Cerebellar cortex (tissue), 1 donor: Measurements from ENCODE around the gene PTK7.

Experiments
- DNase-seq: peaks from one replicate; pipeline ENCODE4 v3.0.0-alpha.2; 2015; ENCODE audit warnings: low spot score

Gene PTK7

GRCh38 chr6:43204271-43205105 lies 128.4 kb downstream of the PTK7 start:
- no peak for DNase-seq

DNA sequence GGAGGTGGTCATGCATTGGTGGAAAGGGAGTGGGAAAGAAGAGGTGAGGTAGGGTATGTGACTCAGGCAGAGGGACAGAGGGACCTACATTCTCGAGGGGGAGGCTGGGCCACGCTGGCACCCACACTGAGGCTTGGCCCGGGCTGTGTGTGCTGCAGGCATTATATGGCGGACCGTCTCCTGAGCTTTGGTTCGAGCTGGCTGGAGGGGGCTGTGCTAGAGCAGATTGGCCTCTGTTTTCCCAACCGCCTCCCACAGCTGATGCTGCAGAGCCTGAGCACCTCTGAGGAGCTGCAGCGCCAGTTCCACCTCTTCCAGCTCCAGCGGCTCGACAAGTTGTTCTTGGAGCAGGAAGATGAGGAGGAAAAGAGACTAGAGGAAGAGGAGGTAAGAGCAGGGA lies 129.7 kb downstream of the PTK7 start:
- no peak for DNase-seq

- no peak for DNase-seq
Measured at GRCh38 chr6:43207286-43207685, 131.2 kb downstream of the PTK7 start.
